ENCODE data around the gene KCNK5. TPM values are rescaled to one million over a fixed set of nuclear protein-coding genes. Genes with fewer than 3 reads are reported as not detected.

The KCNK5 gene
- total RNA-seq, 4 donors from 2014 or later, result 0.07 to 0.22 (median 0.20) TPM; not detected in 1

GRCh38 chr6:39170389-39170788 lies 58.9 kb downstream of the KCNK5 start:
- no peak for DNase-seq
- no peak overlapping the region for H3K4me3 ChIP-seq
- H3K27ac ChIP-seq, result no peak overlapping the region
- no peaks in the 10 kb centered on the region for H3K27me3 ChIP-seq
- in situ Hi-C loops (cut with MboI; ENCODE audit: low sequenced_read_pairs in 4 of 4) (no loop called here), intact Hi-C loops (cut with DNase I; ENCODE audit: low total_unique reads) (no loop called here)
- no peaks in the 10 kb centered on the region for H3K36me3 ChIP-seq
- no peaks in the 10 kb centered on the region for H3K4me1 ChIP-seq
- H3K9me3 ChIP-seq, result no peaks in the 10 kb centered on the region
- TF ChIP-seq POLR2A (IDR thresholded peaks at IDR 0.05), result no peak
- no peak for TF ChIP-seq CTCF (IDR thresholded peaks at IDR 0.05 in 4 of 5, conservative IDR thresholded peaks at IDR 0.05 in 1 of 5)
- no peak for ATAC-seq

- intact Hi-C loops (cut with DNase I; ENCODE audit: low total_unique reads) (no loop called here), in situ Hi-C loops (cut with MboI; ENCODE audit: low sequenced_read_pairs in 4 of 4) (loop anchor here (5.0 to 10.0 kb wide), 2 partner anchors 133 to 135 kb away; no protein-coding TSS in a partner anchor)
- Histone ChIP-seq H3K4me1 (no peaks in the 10 kb centered on the region), H3K36me3 (no peaks in the 10 kb centered on the region), H3K27me3 (no peaks in the 10 kb centered on the region), H3K27ac (no peak overlapping the region), H3K4me3 (no peak overlapping the region), H3K9me3 (no peaks in the 10 kb centered on the region)
- DNase-seq, result no peak
- no peak for TF ChIP-seq POLR2A (IDR thresholded peaks at IDR 0.05)
- no peak for TF ChIP-seq CTCF (IDR thresholded peaks at IDR 0.05 in 4 of 5, conservative IDR thresholded peaks at IDR 0.05 in 1 of 5)
- ATAC-seq, result no peak
These were observed 59.6 kb downstream of the KCNK5 start for GRCh38 chr6:39169448-39170344.

GRCh38 chr6:39167866-39168625 lies 61.2 kb downstream of the KCNK5 start:
- Histone ChIP-seq H3K36me3 (no peaks in the 10 kb centered on the region), H3K27ac (no peak overlapping the region), H3K27me3 (no peaks in the 10 kb centered on the region), H3K9me3 (no peaks in the 10 kb centered on the region), H3K4me1 (no peaks in the 10 kb centered on the region), H3K4me3 (no peak overlapping the region)
- no peak for ATAC-seq
- in situ Hi-C loops (cut with MboI; ENCODE audit: low sequenced_read_pairs in 4 of 4) (loop anchor here (5.0 to 10.0 kb wide), 2 partner anchors 134 to 137 kb away; no protein-coding TSS in a partner anchor), intact Hi-C loops (cut with DNase I; ENCODE audit: low total_unique reads) (loop anchor here (1.0 kb wide), 1 partner anchor 135 kb away; no protein-coding TSS in a partner anchor)
- DNase-seq, result no peak
- no peak for TF ChIP-seq CTCF (IDR thresholded peaks at IDR 0.05 in 4 of 5, conservative IDR thresholded peaks at IDR 0.05 in 1 of 5)
- no peak for TF ChIP-seq POLR2A (IDR thresholded peaks at IDR 0.05)

GRCh38 chr6:39167321-39167720 lies 62.0 kb downstream of the KCNK5 start:
- no peak for TF ChIP-seq POLR2A (IDR thresholded peaks at IDR 0.05)
- TF ChIP-seq CTCF (IDR thresholded peaks at IDR 0.05 in 4 of 5, conservative IDR thresholded peaks at IDR 0.05 in 1 of 5), result no peak
- Histone ChIP-seq H3K27me3 (peaks cover 0 to 4% (median 0%) of the 10 kb centered on the region in 3 donors), H3K27ac (no peak overlapping the region), H3K4me1 (no peaks in the 10 kb centered on the region), H3K4me3 (no peak overlapping the region), H3K9me3 (no peaks in the 10 kb centered on the region), H3K36me3 (no peaks in the 10 kb centered on the region)
- DNase-seq (no peak), ATAC-seq (no peak)
- in situ Hi-C loops (cut with MboI; ENCODE audit: low sequenced_read_pairs in 4 of 4) (loop anchor here (5.0 to 10.0 kb wide), 2 partner anchors 135 to 137 kb away; no protein-coding TSS in a partner anchor), intact Hi-C loops (cut with DNase I; ENCODE audit: low total_unique reads) (no loop called here)

Measured in gastrocnemius medialis (tissue), 4 donors.